ENCODE results near the gene TCN2.
"Not testable (repeated sequence)": the region's sequence is repeated elsewhere in the genome, so short reads cannot be mapped to it uniquely, and the experiment has no call there.

Gene TCN2

DNA sequence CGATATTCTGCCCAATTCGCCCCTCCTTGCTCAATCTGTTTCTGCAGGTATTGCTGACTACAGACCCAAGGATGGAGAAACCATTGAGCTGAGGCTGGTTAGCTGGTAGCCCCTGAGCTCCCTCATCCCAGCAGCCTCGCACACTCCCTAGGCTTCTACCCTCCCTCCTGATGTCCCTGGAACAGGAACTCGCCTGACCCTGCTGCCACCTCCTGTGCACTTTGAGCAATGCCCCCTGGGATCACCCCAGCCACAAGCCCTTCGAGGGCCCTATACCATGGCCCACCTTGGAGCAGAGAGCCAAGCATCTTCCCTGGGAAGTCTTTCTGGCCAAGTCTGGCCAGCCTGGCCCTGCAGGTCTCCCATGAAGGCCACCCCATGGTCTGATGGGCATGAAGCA, 19.4 kb downstream of the TCN2 start:
- no peak overlapping the region for H3K4me3 ChIP-seq (ENCODE audit: low read depth, low read length)
- no peaks in the 10 kb centered on the region for H3K27me3 ChIP-seq (ENCODE audit: insufficient read depth, low read depth, severe bottlenecking)
- TF ChIP-seq, protein P1, sequence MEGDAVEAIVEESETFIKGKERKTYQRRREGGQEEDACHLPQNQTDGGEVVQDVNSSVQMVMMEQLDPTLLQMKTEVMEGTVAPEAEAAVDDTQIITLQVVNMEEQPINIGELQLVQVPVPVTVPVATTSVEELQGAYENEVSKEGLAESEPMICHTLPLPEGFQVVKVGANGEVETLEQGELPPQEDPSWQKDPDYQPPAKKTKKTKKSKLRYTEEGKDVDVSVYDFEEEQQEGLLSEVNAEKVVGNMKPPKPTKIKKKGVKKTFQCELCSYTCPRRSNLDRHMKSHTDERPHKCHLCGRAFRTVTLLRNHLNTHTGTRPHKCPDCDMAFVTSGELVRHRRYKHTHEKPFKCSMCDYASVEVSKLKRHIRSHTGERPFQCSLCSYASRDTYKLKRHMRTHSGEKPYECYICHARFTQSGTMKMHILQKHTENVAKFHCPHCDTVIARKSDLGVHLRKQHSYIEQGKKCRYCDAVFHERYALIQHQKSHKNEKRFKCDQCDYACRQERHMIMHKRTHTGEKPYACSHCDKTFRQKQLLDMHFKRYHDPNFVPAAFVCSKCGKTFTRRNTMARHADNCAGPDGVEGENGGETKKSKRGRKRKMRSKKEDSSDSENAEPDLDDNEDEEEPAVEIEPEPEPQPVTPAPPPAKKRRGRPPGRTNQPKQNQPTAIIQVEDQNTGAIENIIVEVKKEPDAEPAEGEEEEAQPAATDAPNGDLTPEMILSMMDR (IDR thresholded peaks at IDR 0.05; ENCODE audit: low read depth, low read length): peak; percentile 35; the same call in 1 of the 2 replicates
- DNase-seq: peak; percentile 29
- no peaks in the 10 kb centered on the region for H3K9me3 ChIP-seq (ENCODE audit: severe bottlenecking)
- H3K36me3 ChIP-seq: 0 out of 2 replicates have a peak, but pooled peaks cover 7% of the 10 kb centered on the region
- H3K27ac ChIP-seq: no peak overlapping the region

DNA sequence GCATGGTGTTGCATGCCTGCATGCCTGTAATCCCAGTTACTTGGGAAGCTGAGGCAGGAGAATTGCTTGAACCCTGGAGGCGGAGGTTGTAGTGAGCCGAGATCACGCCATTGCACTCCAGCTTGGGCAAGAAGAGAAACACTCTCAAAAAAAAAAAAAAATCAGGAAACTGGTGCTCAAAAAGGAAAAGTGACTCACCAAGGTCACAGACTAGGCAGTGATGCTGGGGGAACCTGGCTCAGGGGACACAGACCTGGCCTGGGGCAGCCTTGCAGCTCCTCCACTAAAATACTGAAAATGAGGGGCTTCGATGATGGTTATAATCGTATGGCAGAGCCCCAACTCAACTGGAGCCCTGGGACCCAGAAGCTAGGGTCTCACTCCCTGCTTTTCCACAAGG, 20.5 kb downstream of the TCN2 start:
- H3K36me3 ChIP-seq: 0 out of 2 replicates have a peak, but pooled peaks cover 7% of the 10 kb centered on the region
- H3K27ac ChIP-seq: no peak overlapping the region
- TF ChIP-seq, protein P1 (IDR thresholded peaks at IDR 0.05; ENCODE audit: low read depth, low read length): no peak
- H3K4me3 ChIP-seq (ENCODE audit: low read depth, low read length): no peak overlapping the region
- H3K9me3 ChIP-seq (ENCODE audit: severe bottlenecking): peaks cover 5% of the 10 kb centered on the region
- DNase-seq: no peak
- no peaks in the 10 kb centered on the region for H3K27me3 ChIP-seq (ENCODE audit: insufficient read depth, low read depth, severe bottlenecking)

DNA sequence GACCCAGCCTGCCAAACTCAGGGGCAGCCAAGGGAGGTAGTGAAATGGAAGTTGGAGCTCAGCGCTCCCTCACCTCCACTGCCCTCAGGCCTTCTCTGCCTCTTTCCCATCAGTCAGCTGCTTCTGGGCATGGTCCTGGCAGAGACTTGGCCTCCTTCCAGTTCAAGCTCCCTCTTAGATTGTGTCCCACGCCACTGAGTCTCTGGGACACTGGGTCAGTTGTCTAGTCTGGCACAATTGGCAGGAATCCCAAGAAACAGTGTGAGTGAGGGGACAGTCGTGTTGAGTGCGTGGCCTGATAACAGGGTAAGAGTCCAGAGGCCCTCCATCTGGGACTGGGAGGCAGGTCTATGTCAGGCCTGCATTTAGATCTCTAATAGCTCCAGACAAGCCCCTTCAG, 21.5 kb downstream of the TCN2 start:
- Histone ChIP-seq H3K9me3 (ENCODE audit: severe bottlenecking) (peaks cover 7% of the 10 kb centered on the region), H3K27me3 (ENCODE audit: insufficient read depth, low read depth, severe bottlenecking) (no peaks in the 10 kb centered on the region), H3K27ac (no peak overlapping the region), H3K4me3 (ENCODE audit: low read depth, low read length) (no peak overlapping the region), H3K36me3 (0 out of 2 replicates have a peak, but pooled peaks cover 7% of the 10 kb centered on the region)
- TF ChIP-seq, protein P1 (IDR thresholded peaks at IDR 0.05; ENCODE audit: low read depth, low read length): no peak
- no peak for DNase-seq

DNA sequence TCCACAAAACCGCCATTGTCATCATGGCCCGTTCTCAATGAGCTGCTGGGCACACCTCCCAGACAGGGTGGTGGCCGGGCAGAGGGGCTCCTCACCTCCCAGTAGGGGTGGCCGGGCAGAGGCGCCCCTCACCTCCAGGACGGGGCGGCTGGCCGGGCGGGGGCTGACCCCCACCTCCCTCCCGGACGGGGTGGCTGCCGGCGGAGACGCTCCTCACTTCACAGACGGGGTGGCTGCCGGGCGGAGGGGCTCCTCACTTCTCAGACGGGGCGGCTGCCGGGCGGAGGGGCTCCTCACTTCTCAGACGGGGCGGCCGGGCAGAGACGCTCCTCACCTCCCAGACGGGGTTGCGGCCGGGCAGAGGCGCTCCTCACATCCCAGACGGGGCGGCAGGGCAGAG, 24.5 kb downstream of the TCN2 start:
- H3K36me3 ChIP-seq; H3K9me3 ChIP-seq (ENCODE audit: severe bottlenecking); DNase-seq; H3K4me3 ChIP-seq (ENCODE audit: low read depth, low read length); H3K27ac ChIP-seq; H3K27me3 ChIP-seq (ENCODE audit: insufficient read depth, low read depth, severe bottlenecking): not testable (repeated sequence)

GRCh38 chr22:30634471-30635233, 27.7 kb downstream of the TCN2 start:
- no peaks in the 10 kb centered on the region for H3K36me3 ChIP-seq
- H3K9me3 ChIP-seq (ENCODE audit: severe bottlenecking): peaks cover 7% of the 10 kb centered on the region
- peak; percentile 92 for DNase-seq
- H3K27me3 ChIP-seq (ENCODE audit: insufficient read depth, low read depth, severe bottlenecking): no peaks in the 10 kb centered on the region
- peak overlapping the region; percentile 71 for H3K27ac ChIP-seq
- TF ChIP-seq, protein P1 (IDR thresholded peaks at IDR 0.05; ENCODE audit: low read depth, low read length): peak; percentile 92
- H3K4me3 ChIP-seq (ENCODE audit: low read depth, low read length): peak overlapping the region; percentile 60

- Histone ChIP-seq H3K36me3 (no peaks in the 10 kb centered on the region), H3K27ac (peak within 1 kb of the TSS; percentile 81), H3K9me3 (ENCODE audit: severe bottlenecking) (peaks cover 7% of the 10 kb centered on the region), H3K27me3 (ENCODE audit: insufficient read depth, low read depth, severe bottlenecking) (no peaks in the 10 kb centered on the region), H3K4me3 (ENCODE audit: low read depth, low read length) (peak within 1 kb of the TSS; percentile 60)
- peak; percentile 95 for DNase-seq
- TF ChIP-seq, protein P1 (IDR thresholded peaks at IDR 0.05; ENCODE audit: low read depth, low read length): peak; percentile 33; the same call in 1 of the 2 replicates
These were observed 28.6 kb downstream of the TCN2 start, which contains the start of gene SLC35E4 for GRCh38 chr22:30635273-30636225. TSS of gene SLC35E4 (plus strand) at chr22:30635781. CDS start at chr22:30636451, 670 bp downstream.
